Erythroblast (primary cell): ENCODE data around the gene WT1.

Experiments
- GATA1 ChIP-seq: IDR thresholded peaks from 2 replicates; pipeline ENCODE4 v1.6.1; 2011; ENCODE audit warnings: low read depth, mild to moderate bottlenecking, control low read depth, low read length, moderate library complexity
- POLR2A ChIP-seq: IDR thresholded peaks from 2 replicates; pipeline ENCODE4 v1.6.1; 2011; ENCODE audit warnings: mild to moderate bottlenecking, low read length

- TF ChIP-seq POLR2A (no peak), GATA1 (no peak)
Observed at GRCh38 chr11:32435942-32436750, 807 bp upstream of the WT1 start.
